ENCODE data around the gene CCDC122. TPM values are rescaled to one million over a fixed set of nuclear protein-coding genes. Genes with fewer than 3 reads are reported as not detected.

CCDC122 gene
- total and polyA plus RNA-seq, 2 of the 8 experiments (the other 6 are each of a cell fraction or from before 2014, with no cell fraction given), result 2.9 to 5.8 TPM

- FAIRE-seq (no peak), DNase-seq (ENCODE audit: low read depth in 1 of 2, low spot score in 2 of 2) (no peak)
- no peak overlapping the region for H3K23ac ChIP-seq (ENCODE audit: insufficient read length)
- H3K36me3 ChIP-seq (ENCODE audit: control insufficient read depth in 2 of 4, insufficient read depth in 4 of 4, low read length in 3 of 4), result no peaks in the 10 kb centered on the region
- H3K27ac ChIP-seq (ENCODE audit: low read depth, low read length), result no peak overlapping the region
- no peak overlapping the region for H2BK120ac ChIP-seq (replicated peaks; ENCODE audit: low read depth, low read length)
- no peaks in the 10 kb centered on the region for H3K27me3 ChIP-seq (replicated peaks in 1 of 4; ENCODE audit: control insufficient read depth in 3 of 4, extremely low read depth in 1 of 4, insufficient read depth in 3 of 4, low read length in 3 of 4)
- no peaks in the 10 kb centered on the region for H3K23me2 ChIP-seq (ENCODE audit: low read depth, low read length)
- 86% methylated on average over 2 of the region's 2 CpGs; no CpG with 5 or more reads in 1 of the 2 experiments for WGBS, 2 experiments (ENCODE audit: extremely low coverage in 1 of 2, insufficient coverage in 1 of 2, insufficient read length in 1 of 2, insufficient replicate concordance in 2 of 2, low coverage in 1 of 2, low lambda C conversion rate in 2 of 2, missing lambda C conversion rate in 1 of 2)
- no peak overlapping the region for H3K14ac ChIP-seq (ENCODE audit: insufficient read length)
- no peak overlapping the region for H3K4ac ChIP-seq (replicated peaks; ENCODE audit: insufficient read length, low read depth, low read length)
- H4K5ac ChIP-seq (ENCODE audit: insufficient read length, low read depth, low read length), result no peak overlapping the region
- H2AK5ac ChIP-seq (ENCODE audit: low read depth, low read length), result no peak overlapping the region
- H3K79me2 ChIP-seq (ENCODE audit: control insufficient read depth in 1 of 2, insufficient read depth in 2 of 2, low read length in 2 of 2), result no peaks in the 10 kb centered on the region
- H4K8ac ChIP-seq (ENCODE audit: extremely low read depth, insufficient read depth, low read length), result no peak overlapping the region
- H3K4me2 ChIP-seq (ENCODE audit: insufficient read depth in 1 of 2, low read depth in 2 of 2, low read length in 2 of 2), result no peak overlapping the region
- TF ChIP-seq TAF7 (optimal IDR thresholded peaks at IDR 0.05; ENCODE audit: borderline replicate concordance, low read depth, low read length) (no peak), SP4 (IDR thresholded peaks at IDR 0.05; ENCODE audit: low read length) (no peak), POU5F1 (IDR thresholded peaks at IDR 0.05; ENCODE audit: low read depth, low read length) (no peak), MAX (IDR thresholded peaks at IDR 0.05) (no peak), SRF (IDR thresholded peaks at IDR 0.05; ENCODE audit: low read depth, low read length) (no peak), RFX5 (IDR thresholded peaks at IDR 0.05; ENCODE audit: borderline replicate concordance, low read depth, low read length) (no peak), EGR1 (IDR thresholded peaks at IDR 0.05; ENCODE audit: borderline replicate concordance, low read depth, low read length) (no peak), ATF3 (IDR thresholded peaks at IDR 0.05; ENCODE audit: insufficient read depth, low read depth, low read length) (no peak), BACH1 (IDR thresholded peaks at IDR 0.05; ENCODE audit: low read length) (no peak), GTF2F1 (IDR thresholded peaks at IDR 0.05; ENCODE audit: borderline replicate concordance, low read depth, low read length) (no peak), CHD2 (IDR thresholded peaks at IDR 0.05; ENCODE audit: low read length) (no peak), CTBP2 (IDR thresholded peaks at IDR 0.05; ENCODE audit: borderline replicate concordance, insufficient read depth, insufficient read length, low read length) (no peak)
- no peak overlapping the region for H3K9ac ChIP-seq (replicated peaks in 1 of 4; ENCODE audit: extremely low read depth in 1 of 4, low read depth in 3 of 4, low read length in 3 of 4)
- no peaks in the 10 kb centered on the region for H3K9me3 ChIP-seq (ENCODE audit: insufficient read depth in 2 of 2, low read depth in 1 of 2, low read length in 1 of 2)
- H2BK12ac ChIP-seq (ENCODE audit: low read depth, low read length), result no peak overlapping the region
- no peak overlapping the region for H2BK5ac ChIP-seq (ENCODE audit: low read depth, low read length)
- H3K18ac ChIP-seq (ENCODE audit: extremely low read depth, low read length), result no peak overlapping the region
- no peak overlapping the region for H4K91ac ChIP-seq (replicated peaks; ENCODE audit: insufficient read length, low read length)
- no peaks in the 10 kb centered on the region for H3K4me1 ChIP-seq (replicated peaks in 1 of 4; ENCODE audit: control insufficient read depth in 3 of 4, insufficient read depth in 4 of 4, low read length in 3 of 4)
- ChIA-PET CTCF (ENCODE audit: partially characterized antibody) (interaction anchor here (0.8 to 3.1 kb wide), 2 partner anchors 11 to 374 kb away, joined by 4 to 11 read pairs; no protein-coding TSS in a partner anchor), POLR2A (ENCODE audit: partially characterized antibody) (no interaction called here)
- no peak overlapping the region for H3K4me3 ChIP-seq (ENCODE audit: extremely low read depth in 1 of 4, insufficient read depth in 2 of 4, low read depth in 3 of 4, low read length in 4 of 4)
- H3K56ac ChIP-seq (replicated peaks; ENCODE audit: insufficient read length, low read depth, low read length), result no peak overlapping the region
- H2BK20ac ChIP-seq (ENCODE audit: low read length), result no peak overlapping the region
- no peaks in the 10 kb centered on the region for H3K79me1 ChIP-seq (ENCODE audit: low read depth, low read length)
- H4K20me1 ChIP-seq (replicated peaks in 1 of 2; ENCODE audit: control insufficient read depth in 1 of 2, insufficient read depth in 2 of 2, low read length in 2 of 2), result no peaks in the 10 kb centered on the region
- no peak overlapping the region for H2BK15ac ChIP-seq (ENCODE audit: low read length)
- H2AFZ ChIP-seq (ENCODE audit: low read length), result no peak overlapping the region
These were observed 64.3 kb downstream of the CCDC122 start for GRCh38 chr13:43815204-43815603.
